Activated naive CD4-positive, alpha-beta T cell treated with anti-CD3 and anti-CD28 coated beads, Interleukin-2, amount 50 U/mL, for 72 hours (primary cell): ENCODE data around the gene RGS21. TPM values are rescaled to one million over a fixed set of nuclear protein-coding genes. Genes with fewer than 3 reads are reported as not detected.

Source experiments
- total RNA-seq, 2 donors: library from RNA; stranded (reverse); gene quantifications; one replicate each; pipeline ENCODE4 v1.2.3, GENCODE V29; 2022

RGS21 gene
- total RNA-seq, 2 donors from 2014 or later, result not detected

Other genes with a start within 250 kb of the RGS21 start
- gene RGS18, start 158.5 kb upstream of the RGS21 start, total RNA-seq, result under 1 TPM in 1 of 2 donors, not detected in 1; 0.09 TPM